ENCODE results near the gene STRIP2.

- TF ChIP-seq CTCF (IDR thresholded peaks at IDR 0.05) (no peak), POLR2AphosphoS5 (IDR thresholded peaks at IDR 0.05; ENCODE audit: insufficient read depth in 1 of 2, low read depth in 1 of 2) (no peak)
Measured at GRCh38 chr7:129450295-129450694, 16.1 kb downstream of the STRIP2 start.

Measured in vagina (tissue), 2 donors.